Immature natural killer cell (primary cell): ENCODE measurements around the gene PLEKHG4B. TPM values are rescaled to one million over a fixed set of nuclear protein-coding genes. Genes with fewer than 3 reads are reported as not detected.

Experiments
- DNase-seq, 3 donors: peaks; one replicate each; pipeline ENCODE4 v3.0.0; 2022; ENCODE audit warnings: mixed read lengths in 1 of 3
- H3K27ac Mint-ChIP-seq, 6 donors: one replicate each; pipeline ENCODE4 v1.8.0; 2020; ENCODE audit warnings: mixed read lengths in 6 of 6, mild to moderate bottlenecking in 5 of 6, inconsistent platforms in 4 of 6, moderate library complexity in 3 of 6
- H3K27me3 Mint-ChIP-seq, 3 donors: one replicate each; pipeline ENCODE4 v1.8.0; 2020 to 2021; ENCODE audit warnings: low read depth in 3 of 3, mild to moderate bottlenecking in 3 of 3, mixed read lengths in 3 of 3, moderate library complexity in 3 of 3, inconsistent platforms in 1 of 3
- H3K36me3 Mint-ChIP-seq, 3 donors: one replicate each; pipeline ENCODE4 v1.8.0; 2020; ENCODE audit warnings: mixed read lengths in 3 of 3, inconsistent platforms in 2 of 3, mild to moderate bottlenecking in 2 of 3
- H3K4me1 Mint-ChIP-seq, 2 donors: one replicate each; pipeline ENCODE4 v1.8.0; 2020; ENCODE audit warnings: inconsistent platforms in 2 of 2, mild to moderate bottlenecking in 2 of 2, mixed read lengths in 2 of 2, moderate library complexity in 1 of 2
- H3K4me3 Mint-ChIP-seq, 5 donors: one replicate each; pipeline ENCODE4 v1.8.0; 2020; ENCODE audit warnings: mild to moderate bottlenecking in 5 of 5, mixed read lengths in 5 of 5, inconsistent platforms in 3 of 5, moderate library complexity in 3 of 5
- H3K9me3 Mint-ChIP-seq, 6 donors: one replicate each; pipeline ENCODE4 v1.8.0; 2020; ENCODE audit warnings: mild to moderate bottlenecking in 6 of 6, mixed read lengths in 6 of 6, inconsistent platforms in 4 of 6, moderate library complexity in 3 of 6
- polyA plus RNA-seq, 3 donors: library from polyadenylated mRNA; unstranded; fragments of 300-500 nt; fragmentation: Illumina TruSeq; gene quantifications; one replicate each; pipeline ENCODE4 v1.2.3, GENCODE V29; 2021

PLEKHG4B gene
- polyA plus RNA-seq, 3 donors from 2014 or later: not detected

- Mint-ChIP-seq H3K27ac (peak overlapping the region in 3 of 6 donors; percentile 34 to 82 (median 45)), H3K4me3 (peak overlapping the region in 3 of 5 donors; percentile 38 to 61 (median 59)), H3K4me1 (peaks cover 6 to 7% of the 10 kb centered on the region in 2 donors), H3K9me3 (no peaks in the 10 kb centered on the region), H3K27me3 (peaks cover 4 to 12% (median 7%) of the 10 kb centered on the region in 3 donors), H3K36me3 (no peaks in the 10 kb centered on the region)
- DNase-seq: no peak
These were observed 95.9 kb downstream of the PLEKHG4B start for GRCh38 chr5:187617-188451.

- peak; percentile 80 to 83 (median 82) for DNase-seq
- H3K9me3 Mint-ChIP-seq: no peaks in the 10 kb centered on the region
- peak overlapping the region; percentile 24 to 61 (median 55) for H3K4me3 Mint-ChIP-seq
- H3K27me3 Mint-ChIP-seq: peaks cover 4 to 12% (median 7%) of the 10 kb centered on the region in 3 donors
- peak overlapping the region in 4 of 6 donors; percentile 34 to 82 (median 47) for H3K27ac Mint-ChIP-seq
- peaks cover 6 to 7% of the 10 kb centered on the region in 2 donors for H3K4me1 Mint-ChIP-seq
- H3K36me3 Mint-ChIP-seq: no peaks in the 10 kb centered on the region
These were observed 96.8 kb downstream of the PLEKHG4B start for GRCh38 chr5:188488-189481.

GRCh38 chr5:189486-189885 lies 97.5 kb downstream of the PLEKHG4B start:
- Mint-ChIP-seq H3K9me3 (no peaks in the 10 kb centered on the region), H3K4me3 (no peak overlapping the region), H3K36me3 (no peaks in the 10 kb centered on the region), H3K27me3 (peaks cover 4 to 12% (median 7%) of the 10 kb centered on the region in 3 donors), H3K27ac (no peak overlapping the region), H3K4me1 (peaks cover 6 to 7% of the 10 kb centered on the region in 2 donors)
- no peak for DNase-seq

- no peaks in the 10 kb centered on the region for H3K9me3 Mint-ChIP-seq
- peaks cover 4 to 10% (median 7%) of the 10 kb centered on the region in 3 donors for H3K27me3 Mint-ChIP-seq
- no peak for DNase-seq
- peak overlapping the region in 1 of 6 donors; percentile 7 for H3K27ac Mint-ChIP-seq
- H3K4me3 Mint-ChIP-seq: no peak overlapping the region
- H3K4me1 Mint-ChIP-seq: peaks cover 6 to 7% of the 10 kb centered on the region in 2 donors
- H3K36me3 Mint-ChIP-seq: no peaks in the 10 kb centered on the region
These were observed 98.0 kb downstream of the PLEKHG4B start for GRCh38 chr5:189976-190365.

GRCh38 chr5:190366-191035 lies 98.5 kb downstream of the PLEKHG4B start:
- DNase-seq: no peak
- H3K4me1 Mint-ChIP-seq: peaks cover 6 to 7% of the 10 kb centered on the region in 2 donors
- H3K27me3 Mint-ChIP-seq: peaks cover 3 to 11% (median 5%) of the 10 kb centered on the region in 3 donors
- H3K4me3 Mint-ChIP-seq: no peak overlapping the region
- H3K9me3 Mint-ChIP-seq: no peaks in the 10 kb centered on the region
- peak overlapping the region in 1 of 6 donors; percentile 7 for H3K27ac Mint-ChIP-seq
- H3K36me3 Mint-ChIP-seq: no peaks in the 10 kb centered on the region

GRCh38 chr5:191036-191948 lies 99.3 kb downstream of the PLEKHG4B start, which contains the start of gene LRRC14B:
Gene LRRC14B, plus strand, starts transcription at chr5:191495. Its CDS starts 44 bp downstream, at chr5:191539.
- H3K4me1 Mint-ChIP-seq: peaks cover 6 to 7% of the 10 kb centered on the region in 2 donors
- no peak for DNase-seq
- H3K4me3 Mint-ChIP-seq: no peak within 1 kb of the TSS
- H3K36me3 Mint-ChIP-seq: no peaks in the 10 kb centered on the region
- no peaks in the 10 kb centered on the region for H3K9me3 Mint-ChIP-seq
- peaks cover 3 to 11% (median 5%) of the 10 kb centered on the region in 3 donors for H3K27me3 Mint-ChIP-seq
- peak within 1 kb of the TSS in 1 of 6 donors; percentile 7 for H3K27ac Mint-ChIP-seq

- Mint-ChIP-seq H3K27me3 (peaks cover 3 to 11% (median 5%) of the 10 kb centered on the region in 3 donors), H3K27ac (no peak overlapping the region), H3K4me1 (peaks cover 6 to 7% of the 10 kb centered on the region in 2 donors), H3K9me3 (no peaks in the 10 kb centered on the region), H3K4me3 (no peak overlapping the region), H3K36me3 (no peaks in the 10 kb centered on the region)
- DNase-seq: no peak
These were observed 100.2 kb downstream of the PLEKHG4B start for GRCh38 chr5:191949-192690.

- H3K4me3 Mint-ChIP-seq: no peak overlapping the region
- no peaks in the 10 kb centered on the region for H3K9me3 Mint-ChIP-seq
- DNase-seq: no peak
- no peak overlapping the region for H3K27ac Mint-ChIP-seq
- H3K27me3 Mint-ChIP-seq: peaks cover 3 to 11% (median 5%) of the 10 kb centered on the region in 3 donors
- no peaks in the 10 kb centered on the region for H3K36me3 Mint-ChIP-seq
- H3K4me1 Mint-ChIP-seq: peaks cover 6 to 7% of the 10 kb centered on the region in 2 donors
These were observed 100.7 kb downstream of the PLEKHG4B start for GRCh38 chr5:192691-192969.

GRCh38 chr5:192970-193831 lies 101.2 kb downstream of the PLEKHG4B start:
- Mint-ChIP-seq H3K4me3 (no peak overlapping the region), H3K4me1 (peaks cover 6% of the 10 kb centered on the region in 2 donors), H3K27me3 (peaks cover 3 to 11% (median 5%) of the 10 kb centered on the region in 3 donors), H3K27ac (no peak overlapping the region), H3K36me3 (no peaks in the 10 kb centered on the region), H3K9me3 (no peaks in the 10 kb centered on the region)
- no peak for DNase-seq

GRCh38 chr5:194102-194501 lies 102.1 kb downstream of the PLEKHG4B start:
- no peaks in the 10 kb centered on the region for H3K36me3 Mint-ChIP-seq
- no peaks in the 10 kb centered on the region for H3K9me3 Mint-ChIP-seq
- H3K27me3 Mint-ChIP-seq: peaks cover 2 to 5% (median 3%) of the 10 kb centered on the region in 3 donors
- no peak for DNase-seq
- H3K27ac Mint-ChIP-seq: no peak overlapping the region
- no peak overlapping the region for H3K4me3 Mint-ChIP-seq
- H3K4me1 Mint-ChIP-seq: no peaks in the 10 kb centered on the region

GRCh38 chr5:194603-195209 lies 102.7 kb downstream of the PLEKHG4B start:
- Mint-ChIP-seq H3K9me3 (no peaks in the 10 kb centered on the region), H3K27me3 (peaks cover 2 to 5% (median 3%) of the 10 kb centered on the region in 3 donors), H3K4me1 (no peaks in the 10 kb centered on the region), H3K36me3 (no peaks in the 10 kb centered on the region), H3K4me3 (no peak overlapping the region), H3K27ac (no peak overlapping the region)
- DNase-seq: no peak
